ENCODE measurements around the gene DGKH.

DNA sequence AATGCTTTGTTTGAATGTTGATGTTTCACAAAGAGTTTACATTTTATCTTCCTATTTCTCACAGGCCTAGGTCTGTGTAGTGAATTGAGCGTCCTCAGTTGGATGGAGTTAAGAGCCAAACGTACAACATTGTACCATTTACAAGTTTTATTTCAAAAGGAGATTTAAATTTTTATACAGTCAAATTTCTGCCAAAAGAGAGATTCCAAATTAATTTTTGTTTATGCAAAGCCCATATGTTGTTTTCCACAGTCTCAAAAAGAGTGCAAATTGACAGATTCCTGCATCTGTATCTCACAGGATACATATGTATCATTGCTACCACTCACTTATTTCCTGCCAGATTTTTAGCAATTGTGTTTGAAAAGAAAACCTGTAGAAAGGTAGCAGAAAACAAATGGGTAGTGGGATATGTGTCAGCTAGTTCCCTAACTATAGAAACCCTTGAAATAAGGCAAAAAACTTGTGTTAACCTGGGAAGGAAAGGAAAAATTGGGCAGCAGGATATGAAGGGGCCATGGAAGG, 46.1 kb downstream of the DGKH start:
- TF ChIP-seq, protein P1, sequence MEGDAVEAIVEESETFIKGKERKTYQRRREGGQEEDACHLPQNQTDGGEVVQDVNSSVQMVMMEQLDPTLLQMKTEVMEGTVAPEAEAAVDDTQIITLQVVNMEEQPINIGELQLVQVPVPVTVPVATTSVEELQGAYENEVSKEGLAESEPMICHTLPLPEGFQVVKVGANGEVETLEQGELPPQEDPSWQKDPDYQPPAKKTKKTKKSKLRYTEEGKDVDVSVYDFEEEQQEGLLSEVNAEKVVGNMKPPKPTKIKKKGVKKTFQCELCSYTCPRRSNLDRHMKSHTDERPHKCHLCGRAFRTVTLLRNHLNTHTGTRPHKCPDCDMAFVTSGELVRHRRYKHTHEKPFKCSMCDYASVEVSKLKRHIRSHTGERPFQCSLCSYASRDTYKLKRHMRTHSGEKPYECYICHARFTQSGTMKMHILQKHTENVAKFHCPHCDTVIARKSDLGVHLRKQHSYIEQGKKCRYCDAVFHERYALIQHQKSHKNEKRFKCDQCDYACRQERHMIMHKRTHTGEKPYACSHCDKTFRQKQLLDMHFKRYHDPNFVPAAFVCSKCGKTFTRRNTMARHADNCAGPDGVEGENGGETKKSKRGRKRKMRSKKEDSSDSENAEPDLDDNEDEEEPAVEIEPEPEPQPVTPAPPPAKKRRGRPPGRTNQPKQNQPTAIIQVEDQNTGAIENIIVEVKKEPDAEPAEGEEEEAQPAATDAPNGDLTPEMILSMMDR (IDR thresholded peaks at IDR 0.05): no peak
- TF ChIP-seq POLR2A (IDR thresholded peaks at IDR 0.05): no peak
